GM19463 (cell line): ENCODE data around the gene EIF3J.

Experiments
- ATAC-seq: cut with Tn5 transposase; IDR thresholded peaks from one replicate; pipeline ENCODE4 v1.9.1; 2021; ENCODE audit warnings: mild to moderate bottlenecking, moderate library complexity; ENCODE audit not compliant: unreplicated experiment

Gene EIF3J

DNA sequence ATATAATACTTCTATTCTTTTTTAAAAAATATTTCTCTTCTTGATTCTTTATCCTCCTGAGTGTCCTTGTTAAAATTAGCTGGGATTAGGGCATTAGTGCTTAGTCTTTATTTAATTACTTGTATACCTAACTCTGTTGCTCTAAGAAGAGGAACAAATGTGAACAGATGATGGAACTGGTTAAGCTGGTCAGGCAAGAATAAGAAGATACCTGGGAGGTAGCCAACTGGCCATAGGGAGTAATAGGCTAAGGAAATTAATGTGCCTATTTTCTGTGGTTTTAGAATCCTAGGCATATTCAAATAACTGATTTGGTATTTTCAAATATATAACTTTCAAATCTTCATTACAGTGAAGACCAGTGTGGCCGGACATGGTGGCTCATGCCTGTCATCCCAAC, 54.4 kb downstream of the EIF3J start:
- ATAC-seq, result no peak

DNA sequence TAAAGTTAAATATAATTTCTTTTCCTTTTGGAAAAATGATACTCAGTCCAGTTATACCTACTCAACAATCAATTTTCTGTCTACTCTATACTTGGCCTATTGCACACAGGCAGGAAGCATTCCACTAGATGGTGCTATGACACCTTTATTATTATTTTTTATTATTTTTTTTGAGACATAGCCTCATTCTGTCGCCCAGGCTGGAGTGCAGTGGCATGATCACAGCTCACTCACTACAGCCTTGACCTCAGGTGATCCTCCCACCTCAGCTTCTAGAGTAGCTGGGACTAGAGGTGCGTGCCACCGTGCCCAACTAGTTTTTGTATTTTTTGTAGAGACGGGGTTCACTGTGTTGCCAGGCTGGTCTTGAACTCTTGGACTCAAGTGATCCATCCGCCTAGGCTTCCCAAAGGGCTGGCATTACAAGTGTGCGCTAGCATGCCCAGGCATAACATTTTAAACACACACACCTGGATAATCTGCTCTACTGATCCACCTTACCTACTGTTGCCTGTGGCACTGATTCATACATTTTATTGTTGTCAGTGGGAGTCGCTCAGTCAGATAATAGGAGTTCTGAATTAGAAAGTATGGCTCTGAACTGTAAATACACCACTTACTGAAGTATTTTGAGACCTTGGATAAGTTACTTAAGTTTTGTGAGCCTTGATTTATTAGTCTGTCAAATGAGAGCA, 56.2 kb downstream of the EIF3J start:
- no peak for ATAC-seq

DNA sequence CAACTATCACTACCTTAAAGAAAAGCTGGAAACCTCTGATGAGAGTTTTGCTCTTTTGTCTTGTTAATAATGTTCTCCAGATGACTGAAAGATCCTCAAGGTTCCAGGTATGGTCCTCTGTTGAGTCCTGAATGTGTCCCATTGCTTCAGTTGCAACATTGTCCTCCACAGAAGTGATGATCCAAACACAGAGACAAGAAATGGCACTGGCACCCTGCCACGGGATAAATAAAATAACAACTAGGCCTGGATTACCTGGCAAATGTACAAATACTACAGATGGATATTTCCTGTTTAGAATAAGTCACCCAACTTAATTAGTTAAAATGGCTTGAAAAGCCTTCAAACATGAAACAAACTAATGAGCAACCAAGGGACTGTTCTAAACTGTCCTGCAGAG, 58.3 kb downstream of the EIF3J start:
- no peak for ATAC-seq

DNA sequence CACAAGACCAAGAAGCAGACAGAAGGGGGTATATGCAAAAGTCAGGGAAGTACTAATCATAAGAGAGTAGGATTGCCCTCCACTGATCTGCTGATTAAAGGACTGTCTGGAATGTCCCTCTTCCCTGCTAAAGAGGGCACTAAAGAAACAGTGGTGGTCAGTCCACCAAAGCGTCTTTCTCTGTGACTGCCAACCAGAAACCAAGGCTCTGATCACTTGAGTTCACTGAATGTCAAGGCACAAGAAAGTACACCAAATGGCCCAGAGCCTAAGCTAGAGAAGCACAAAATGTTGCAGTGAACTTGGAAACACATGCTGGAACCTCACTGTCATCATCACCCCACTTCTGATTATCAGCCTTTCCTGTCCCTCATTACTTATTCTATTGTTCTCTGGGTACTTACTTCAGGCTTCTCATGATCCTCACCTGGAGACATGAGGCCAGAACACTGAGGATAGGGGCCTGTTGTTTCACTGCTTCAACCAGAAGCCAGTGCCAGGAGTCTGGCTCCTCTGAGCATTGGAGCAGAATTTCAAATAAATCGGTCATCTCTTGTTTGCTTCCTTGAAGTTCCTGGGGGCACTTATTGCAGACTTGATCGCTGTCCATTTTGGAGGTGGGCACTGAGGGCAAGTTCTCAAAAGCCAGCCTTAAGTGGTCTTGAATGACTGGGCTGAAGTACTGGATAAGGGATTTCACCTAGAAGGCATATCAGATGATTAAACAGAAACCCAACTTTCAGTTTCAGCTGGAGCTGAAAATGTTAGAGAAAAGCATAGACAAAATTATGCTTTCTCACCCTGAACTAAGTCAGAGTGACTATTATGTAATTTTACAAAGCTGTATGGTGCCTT, 58.9 kb downstream of the EIF3J start:
- no peak for ATAC-seq

DNA sequence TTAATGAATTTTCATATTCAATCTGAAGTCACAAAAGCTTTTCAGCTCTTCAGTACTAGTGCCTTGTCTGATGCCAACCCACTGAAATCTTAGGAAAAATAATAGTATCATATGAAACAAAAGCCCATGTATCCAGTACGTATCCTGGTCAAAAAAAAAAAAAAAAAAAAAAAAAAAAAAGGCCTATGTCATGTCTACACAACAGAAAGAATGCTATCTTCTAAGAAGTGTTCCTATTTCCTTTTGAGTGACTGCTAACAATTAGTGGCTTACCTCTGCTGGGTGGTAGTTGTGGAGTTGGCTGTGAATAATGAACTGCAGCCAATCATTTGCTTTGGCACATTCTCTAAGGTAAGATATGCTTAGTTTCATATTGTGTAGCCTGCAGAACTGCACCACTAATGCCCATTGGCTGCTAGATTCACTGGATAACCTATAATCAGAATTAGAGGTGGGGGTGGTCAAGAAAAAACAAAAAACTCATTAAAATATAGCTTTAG, 59.6 kb downstream of the EIF3J start:
- ATAC-seq, result no peak

DNA sequence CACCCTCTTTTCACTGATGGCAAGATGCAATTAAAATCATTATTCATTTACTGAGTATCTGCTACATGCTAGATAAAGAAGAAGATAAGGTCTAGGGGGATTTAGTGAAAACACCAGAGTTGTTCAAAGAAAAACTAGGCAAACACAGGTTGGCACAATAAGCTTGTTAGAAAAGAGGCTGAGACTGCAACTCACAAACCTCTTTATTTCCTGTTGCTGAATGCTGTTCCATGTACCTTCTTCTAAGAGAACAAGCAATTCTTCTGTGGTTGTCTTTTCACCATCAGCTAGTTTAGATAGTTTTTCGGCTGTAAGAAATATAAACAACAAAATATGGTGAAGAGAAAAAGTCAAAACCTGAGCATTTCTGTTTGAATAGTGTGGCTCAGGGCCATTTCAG, 61.1 kb downstream of the EIF3J start:
- no peak for ATAC-seq

DNA sequence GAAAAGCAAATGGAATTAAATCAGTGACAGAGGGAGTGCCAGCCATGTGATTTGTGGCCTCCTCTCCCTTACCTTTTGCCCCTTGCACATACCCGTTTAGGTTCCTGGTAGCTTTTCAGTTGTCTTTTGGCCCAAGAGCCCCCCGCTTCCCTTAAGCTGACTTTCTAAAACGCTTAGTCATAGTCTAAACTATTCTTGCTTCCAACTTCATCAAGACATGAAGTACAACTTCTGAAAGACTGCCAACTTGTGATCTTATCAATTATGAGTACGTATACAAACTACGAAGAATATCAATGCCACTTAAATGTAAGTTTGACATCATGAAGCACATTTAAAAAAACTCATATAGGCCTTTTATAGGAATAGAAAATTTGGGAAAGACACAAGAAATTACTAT, 61.9 kb downstream of the EIF3J start:
- no peak for ATAC-seq

DNA sequence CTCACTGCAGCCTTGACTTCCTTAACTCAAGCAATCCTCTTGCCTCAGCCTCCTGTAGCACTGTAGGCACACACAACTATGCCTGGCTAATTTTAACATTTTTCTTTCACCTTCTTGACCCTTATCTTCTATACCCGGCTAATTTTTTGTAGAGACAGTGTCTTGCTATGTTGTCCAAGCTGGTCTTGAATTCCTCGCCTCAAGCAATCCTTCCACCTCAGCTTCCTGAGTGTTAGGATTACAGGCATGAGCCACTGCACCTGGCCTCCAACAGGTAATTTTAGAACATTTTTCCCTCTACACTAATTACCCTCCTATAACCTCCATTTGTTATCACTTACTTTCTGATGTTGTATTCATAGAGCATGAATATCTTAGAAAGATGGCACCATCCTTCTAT, 66.2 kb downstream of the EIF3J start:
- no peak for ATAC-seq

DNA sequence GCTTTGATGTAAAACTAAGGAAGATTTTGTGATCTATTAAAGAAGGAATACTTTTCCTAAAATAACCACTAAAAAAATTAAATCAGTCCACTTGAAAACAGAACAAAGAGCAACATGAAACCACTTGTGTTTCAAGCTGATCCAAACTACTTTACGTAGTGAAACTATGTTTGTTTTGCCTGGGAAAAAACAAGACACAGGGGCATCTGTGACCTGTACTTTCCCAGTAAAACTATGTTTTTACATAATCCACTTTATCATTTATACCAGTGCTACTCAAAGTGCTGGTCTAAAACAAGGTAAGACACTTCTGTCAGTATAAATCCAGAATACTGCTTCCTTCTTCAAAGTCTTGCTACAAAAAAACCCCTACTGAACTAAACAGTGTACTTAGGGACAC, 69.8 kb downstream of the EIF3J start:
- ATAC-seq, result no peak
